ENCODE measurements around the gene ARHGEF10L.

The ARHGEF10L gene

DNA sequence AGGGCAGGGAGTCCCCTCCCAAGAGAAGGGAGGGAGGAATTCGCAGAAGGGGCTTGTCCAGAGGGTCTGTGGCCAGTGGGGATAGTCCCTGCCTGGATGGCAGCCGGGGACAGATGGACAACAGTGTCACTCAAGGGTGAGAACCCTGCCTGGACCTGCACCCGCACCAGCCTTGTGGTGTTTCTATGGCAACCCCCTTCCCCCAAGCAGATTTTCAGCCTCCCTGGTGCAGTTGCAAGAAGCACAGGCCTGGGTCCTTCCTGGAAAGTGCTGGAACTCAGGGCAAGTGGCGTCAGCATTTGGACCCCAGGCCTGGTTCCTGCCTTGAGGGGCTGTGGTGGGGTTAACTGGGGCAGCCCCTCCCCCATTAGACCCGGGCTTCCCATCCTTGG lies 131.8 kb downstream of the ARHGEF10L start:
- TF ChIP-seq, protein P1, sequence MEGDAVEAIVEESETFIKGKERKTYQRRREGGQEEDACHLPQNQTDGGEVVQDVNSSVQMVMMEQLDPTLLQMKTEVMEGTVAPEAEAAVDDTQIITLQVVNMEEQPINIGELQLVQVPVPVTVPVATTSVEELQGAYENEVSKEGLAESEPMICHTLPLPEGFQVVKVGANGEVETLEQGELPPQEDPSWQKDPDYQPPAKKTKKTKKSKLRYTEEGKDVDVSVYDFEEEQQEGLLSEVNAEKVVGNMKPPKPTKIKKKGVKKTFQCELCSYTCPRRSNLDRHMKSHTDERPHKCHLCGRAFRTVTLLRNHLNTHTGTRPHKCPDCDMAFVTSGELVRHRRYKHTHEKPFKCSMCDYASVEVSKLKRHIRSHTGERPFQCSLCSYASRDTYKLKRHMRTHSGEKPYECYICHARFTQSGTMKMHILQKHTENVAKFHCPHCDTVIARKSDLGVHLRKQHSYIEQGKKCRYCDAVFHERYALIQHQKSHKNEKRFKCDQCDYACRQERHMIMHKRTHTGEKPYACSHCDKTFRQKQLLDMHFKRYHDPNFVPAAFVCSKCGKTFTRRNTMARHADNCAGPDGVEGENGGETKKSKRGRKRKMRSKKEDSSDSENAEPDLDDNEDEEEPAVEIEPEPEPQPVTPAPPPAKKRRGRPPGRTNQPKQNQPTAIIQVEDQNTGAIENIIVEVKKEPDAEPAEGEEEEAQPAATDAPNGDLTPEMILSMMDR (IDR thresholded peaks at IDR 0.05; ENCODE audit: insufficient read depth, low read length, missing control alignments) = no peak
- ChIA-PET POLR2A (no interaction called here), CTCF (interaction anchor here (1.2 to 2.6 kb wide), 2 partner anchors 9 to 10 kb away, joined by 3 to 6 read pairs; no protein-coding TSS in a partner anchor)
- DNase-seq (ENCODE audit: low read depth, low spot score) = no peak
- H3K4me3 ChIP-seq (ENCODE audit: low read depth, low read length) = no peak overlapping the region

DNA sequence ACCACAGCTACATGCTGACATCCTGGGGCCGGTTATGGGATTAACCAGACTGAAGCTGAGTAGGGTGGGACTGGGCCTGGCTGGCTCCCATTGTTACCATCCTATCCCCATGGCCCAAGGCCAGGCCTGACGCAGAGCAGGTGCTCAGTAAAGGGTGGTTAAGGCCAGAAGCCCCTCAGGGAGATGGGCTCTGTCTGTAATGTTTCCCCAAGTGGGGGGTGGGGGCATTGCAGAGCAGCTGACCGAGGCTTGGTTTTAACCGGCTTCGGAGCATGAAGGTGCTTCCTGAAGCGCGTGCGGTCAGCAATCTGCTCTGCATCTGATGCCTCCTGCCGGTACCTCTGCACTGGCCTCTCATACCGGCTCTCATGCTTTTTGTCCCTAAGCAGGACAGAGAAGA lies 132.2 kb downstream of the ARHGEF10L start:
- ChIA-PET POLR2A (no interaction called here), CTCF (interaction anchor here (1.2 to 2.6 kb wide), 3 partner anchors 10 to 25 kb away, joined by 3 to 8 read pairs (median 6); no protein-coding TSS in a partner anchor)
- DNase-seq (ENCODE audit: low read depth, low spot score) = no peak
- H3K4me3 ChIP-seq (ENCODE audit: low read depth, low read length) = no peak overlapping the region
- TF ChIP-seq, protein P1 (IDR thresholded peaks at IDR 0.05; ENCODE audit: insufficient read depth, low read length, missing control alignments) = no peak

DNA sequence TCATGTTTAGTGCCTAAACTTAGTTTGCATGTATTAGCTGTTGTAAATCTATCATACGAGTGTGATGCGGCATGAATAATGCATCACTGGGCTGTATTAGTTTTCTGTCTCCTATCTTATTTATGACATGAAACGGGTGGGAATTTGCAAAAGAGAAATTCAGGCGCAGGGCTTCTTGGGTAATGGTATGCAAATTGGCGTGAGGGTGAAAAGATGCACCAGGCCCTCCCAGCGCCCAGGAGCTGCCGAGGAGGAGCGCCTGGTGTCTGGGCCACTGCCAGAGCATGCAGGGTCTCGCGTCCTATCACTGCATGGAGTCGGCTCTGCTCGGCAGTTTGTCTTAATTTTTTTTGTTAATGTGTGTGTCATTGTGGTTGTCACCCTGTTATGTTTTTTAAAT lies 132.7 kb downstream of the ARHGEF10L start:
- H3K4me3 ChIP-seq (ENCODE audit: low read depth, low read length) = no peak overlapping the region
- TF ChIP-seq, protein P1 (IDR thresholded peaks at IDR 0.05; ENCODE audit: insufficient read depth, low read length, missing control alignments) = no peak
- CTCF ChIA-PET = interaction anchor here (1.2 to 2.6 kb wide), 3 partner anchors 10 to 24 kb away, joined by 3 to 8 read pairs (median 6); no protein-coding TSS in a partner anchor
- POLR2A ChIA-PET = no interaction called here
- no peak for DNase-seq (ENCODE audit: low read depth, low spot score)

DNA sequence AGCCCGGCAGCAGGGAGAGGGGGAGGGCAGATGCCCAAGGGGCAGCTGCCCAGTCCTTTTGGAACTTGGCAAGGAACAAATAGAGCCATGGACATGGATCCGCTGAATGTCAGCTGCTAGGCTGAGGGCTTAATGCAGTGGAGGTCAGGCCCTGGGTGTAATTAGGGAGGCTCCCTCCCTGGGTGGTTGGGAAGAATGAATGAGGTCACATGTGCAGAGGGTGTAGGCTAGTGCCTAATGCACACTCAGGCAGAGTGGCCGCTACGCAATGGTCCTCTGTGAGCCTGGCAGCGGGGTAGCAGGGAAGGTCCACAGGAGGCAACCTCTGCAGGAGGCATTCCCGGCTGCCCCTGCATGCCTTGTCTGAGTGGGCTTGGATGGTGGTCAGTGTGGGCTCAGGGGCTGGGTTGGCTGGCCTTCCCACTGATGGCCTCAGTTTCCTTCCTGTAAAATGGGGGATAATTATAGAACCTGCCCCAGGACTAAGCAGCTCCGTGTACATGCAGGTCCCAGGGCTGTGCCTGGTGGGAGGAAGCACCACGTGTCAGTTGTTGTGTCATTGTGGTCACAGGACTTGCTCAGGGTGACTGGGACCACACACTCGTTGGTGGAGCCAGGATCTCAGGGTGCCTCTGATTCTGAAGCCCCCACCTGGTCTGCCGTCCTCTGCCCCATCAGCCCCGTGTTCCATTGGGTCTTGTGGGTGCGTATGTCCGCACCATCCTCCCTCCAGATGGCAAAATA lies 134.0 kb downstream of the ARHGEF10L start:
- TF ChIP-seq, protein P1 (IDR thresholded peaks at IDR 0.05; ENCODE audit: insufficient read depth, low read length, missing control alignments) = no peak
- POLR2A ChIA-PET = no interaction called here
- CTCF ChIA-PET = interaction anchor here (1.9 to 2.6 kb wide), 2 partner anchors 13 to 23 kb away, joined by 6 to 8 read pairs; no protein-coding TSS in a partner anchor
- H3K4me3 ChIP-seq (ENCODE audit: low read depth, low read length) = no peak overlapping the region
- DNase-seq (ENCODE audit: low read depth, low spot score) = no peak

DNA sequence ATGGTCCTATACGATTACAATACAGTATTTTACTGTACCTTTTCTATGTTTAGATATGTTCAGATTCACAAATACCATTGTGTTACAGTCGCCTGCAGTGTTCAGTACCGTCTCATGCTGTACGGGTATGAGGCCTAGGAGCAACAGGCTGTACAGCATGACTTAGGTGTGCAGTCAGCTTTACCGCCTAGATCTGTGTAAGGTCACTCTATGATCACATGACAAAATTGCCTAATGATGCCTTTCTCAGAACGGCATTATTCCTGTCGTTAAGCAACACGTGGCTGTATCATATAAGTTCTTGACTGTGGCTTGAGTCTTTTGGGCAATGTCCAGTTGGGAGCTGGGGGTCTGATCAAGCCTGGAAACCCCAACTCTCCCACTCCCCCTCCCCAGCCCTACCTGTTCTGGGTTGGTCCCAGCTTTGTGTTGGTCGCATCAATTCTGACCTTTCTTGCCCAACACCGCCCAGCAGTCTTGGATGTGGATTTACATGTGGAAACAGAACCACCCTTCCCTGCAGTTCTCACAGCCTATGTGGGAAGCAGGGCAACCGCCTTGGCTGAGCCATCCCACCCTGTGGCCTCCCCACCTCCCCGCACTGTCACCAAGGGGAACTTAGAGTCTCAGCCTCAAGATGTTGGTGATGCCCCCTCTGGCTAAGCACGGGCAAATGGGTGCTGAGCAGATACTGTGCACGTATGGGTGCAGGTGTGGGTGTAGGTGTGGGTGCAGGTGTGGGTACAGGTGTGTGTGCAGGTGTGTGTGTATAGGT lies 135.4 kb downstream of the ARHGEF10L start:
- no peak for DNase-seq (ENCODE audit: low read depth, low spot score)
- POLR2A ChIA-PET = no interaction called here
- CTCF ChIA-PET = no interaction called here
- TF ChIP-seq, protein P1 (IDR thresholded peaks at IDR 0.05; ENCODE audit: insufficient read depth, low read length, missing control alignments) = no peak
- no peak overlapping the region for H3K4me3 ChIP-seq (ENCODE audit: low read depth, low read length)

DNA sequence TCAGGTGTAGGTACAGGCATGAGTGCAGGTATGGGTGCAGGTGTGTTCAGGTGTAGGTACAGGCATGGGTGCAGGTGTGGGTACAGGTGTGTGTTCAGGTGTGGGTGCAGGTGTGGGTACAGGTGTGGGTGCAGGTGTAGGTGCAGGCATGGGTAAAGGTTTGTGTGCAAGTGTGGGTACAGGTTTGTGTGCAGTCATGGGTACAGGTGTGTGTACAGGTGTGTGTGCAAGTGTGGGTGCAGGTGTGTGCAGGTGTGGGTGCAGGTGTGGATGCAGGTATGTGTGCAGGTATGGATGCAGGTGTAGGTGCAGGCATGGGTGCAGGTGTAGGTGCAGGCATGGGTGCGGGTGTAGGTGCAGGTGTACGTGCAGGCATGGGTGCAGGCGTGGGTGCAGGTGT lies 136.2 kb downstream of the ARHGEF10L start:
- H3K4me3 ChIP-seq (ENCODE audit: low read depth, low read length) = no peak overlapping the region
- TF ChIP-seq, protein P1 (IDR thresholded peaks at IDR 0.05; ENCODE audit: insufficient read depth, low read length, missing control alignments) = no peak
- ChIA-PET POLR2A (no interaction called here), CTCF (no interaction called here)
- DNase-seq (ENCODE audit: low read depth, low spot score) = no peak

Measured in AG04449 (cell line).